ENCODE results near the gene KCNQ1OT1. TPM values are rescaled to one million over a fixed set of nuclear protein-coding genes. Genes with fewer than 3 reads are reported as not detected.

KCNQ1OT1 gene
- total RNA-seq, 1 donor from 2014 or later = 0.68 TPM

- Mint-ChIP-seq H3K36me3 (ENCODE audit: low read depth) (no peaks in the 10 kb centered on the region), H3K9me3 (no peaks in the 10 kb centered on the region), H3K27ac (no peak overlapping the region), H3K27me3 (ENCODE audit: low read depth) (no peaks in the 10 kb centered on the region), H3K4me3 (ENCODE audit: low read depth) (no peak overlapping the region), H3K4me1 (ENCODE audit: low read depth) (no peaks in the 10 kb centered on the region)
- intact Hi-C loops (cut with micrococcal nuclease) = no loop called here
- no peak for DNase-seq (ENCODE audit: low spot score)
These were observed 125.7 kb downstream of the KCNQ1OT1 start for GRCh38 chr11:2574043-2574552.

DNA sequence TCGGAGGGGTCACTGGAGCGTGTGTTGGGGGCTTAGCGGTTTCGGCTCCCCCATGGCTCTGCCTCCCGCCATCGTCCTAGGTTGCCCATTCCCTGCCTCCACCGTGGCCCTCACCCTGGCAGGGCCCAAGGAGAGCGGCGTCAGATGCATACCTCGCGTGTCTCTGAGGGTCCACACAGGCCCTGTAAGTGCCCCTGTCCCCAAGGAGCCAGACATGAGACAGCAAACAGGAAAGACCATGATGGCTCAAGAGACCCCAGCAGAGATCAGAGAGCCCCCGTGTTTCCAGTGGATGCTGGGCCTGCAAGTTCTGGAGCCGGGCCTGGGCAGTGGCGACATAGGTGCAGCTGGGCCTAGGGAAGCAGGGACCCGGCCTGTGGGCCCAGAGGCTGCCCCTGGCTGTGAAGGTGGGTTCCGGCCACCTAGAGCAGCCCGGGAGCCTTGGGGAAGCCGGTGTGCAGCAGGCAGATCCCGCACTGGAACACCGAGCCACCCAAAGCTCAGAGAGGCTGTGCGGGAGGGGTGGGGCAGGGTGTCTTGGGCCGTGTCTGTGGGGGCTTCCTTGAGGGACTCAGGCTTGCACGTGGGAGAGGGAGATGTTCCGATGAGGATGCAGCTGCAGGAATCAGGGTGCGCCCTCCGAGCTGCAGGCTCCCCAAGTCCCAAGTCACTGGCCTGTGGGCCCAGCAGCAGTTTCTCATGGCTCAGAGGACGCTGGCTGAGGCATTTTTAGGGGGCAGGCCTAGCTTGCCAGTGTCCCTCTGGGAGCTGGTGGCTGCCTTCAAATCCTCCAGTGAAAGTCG lies 126.4 kb downstream of the KCNQ1OT1 start:
- Mint-ChIP-seq H3K27ac (no peak overlapping the region), H3K27me3 (ENCODE audit: low read depth) (no peaks in the 10 kb centered on the region), H3K4me3 (ENCODE audit: low read depth) (no peak overlapping the region), H3K9me3 (no peaks in the 10 kb centered on the region), H3K36me3 (ENCODE audit: low read depth) (no peaks in the 10 kb centered on the region), H3K4me1 (ENCODE audit: low read depth) (no peaks in the 10 kb centered on the region)
- DNase-seq (ENCODE audit: low spot score) = no peak
- intact Hi-C loops (cut with micrococcal nuclease) = no loop called here

DNA sequence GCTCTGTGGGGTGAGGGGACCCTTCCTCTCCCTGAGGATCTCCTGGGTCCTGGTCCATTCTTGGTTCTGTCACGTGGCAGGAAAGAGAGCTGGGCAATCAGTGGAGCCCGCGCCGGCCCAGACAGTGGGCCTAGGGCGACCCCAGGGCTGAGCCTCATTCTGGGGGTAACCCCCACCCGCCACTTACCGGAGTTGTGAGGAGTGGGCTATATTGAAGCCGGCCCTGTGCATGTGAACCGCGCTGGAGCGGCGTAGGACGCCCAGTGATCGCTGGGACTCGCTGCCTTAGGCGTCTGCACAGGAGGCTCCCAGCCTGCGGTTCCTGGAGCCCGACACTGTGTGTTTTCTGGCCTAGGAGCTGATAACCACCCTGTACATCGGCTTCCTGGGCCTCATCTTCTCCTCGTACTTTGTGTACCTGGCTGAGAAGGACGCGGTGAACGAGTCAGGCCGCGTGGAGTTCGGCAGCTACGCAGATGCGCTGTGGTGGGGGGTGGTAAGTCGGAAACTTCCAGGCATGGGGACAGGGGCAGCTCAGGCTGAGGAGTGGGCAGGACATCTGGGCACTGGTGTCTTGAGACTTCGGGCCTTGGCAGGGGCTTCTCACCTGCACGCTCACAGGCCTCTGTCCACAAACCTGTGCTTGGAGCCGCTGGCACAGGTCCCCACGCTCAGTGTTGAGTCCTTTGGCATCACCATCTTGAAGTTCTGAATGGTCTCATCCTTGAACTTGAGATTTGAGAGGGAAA lies 127.1 kb downstream of the KCNQ1OT1 start:
- no peaks in the 10 kb centered on the region for H3K9me3 Mint-ChIP-seq
- intact Hi-C loops (cut with micrococcal nuclease) = no loop called here

GRCh38 chr11:2571598-2572281 lies 128.1 kb downstream of the KCNQ1OT1 start:
- Mint-ChIP-seq H3K9me3 (no peaks in the 10 kb centered on the region), H3K4me3 (ENCODE audit: low read depth) (no peak overlapping the region), H3K27ac (no peak overlapping the region), H3K27me3 (ENCODE audit: low read depth) (no peaks in the 10 kb centered on the region), H3K36me3 (ENCODE audit: low read depth) (no peaks in the 10 kb centered on the region), H3K4me1 (ENCODE audit: low read depth) (no peaks in the 10 kb centered on the region)
- no peak for DNase-seq (ENCODE audit: low spot score)
- intact Hi-C loops (cut with micrococcal nuclease) = no loop called here

More for the DNA sequence above, 127.1 kb downstream of the KCNQ1OT1 start:
- no peak overlapping the region for H3K27ac Mint-ChIP-seq
- no peaks in the 10 kb centered on the region for H3K27me3 Mint-ChIP-seq (ENCODE audit: low read depth)
- H3K4me3 Mint-ChIP-seq (ENCODE audit: low read depth) = no peak overlapping the region
- DNase-seq (ENCODE audit: low spot score) = no peak
- H3K4me1 Mint-ChIP-seq (ENCODE audit: low read depth) = no peaks in the 10 kb centered on the region
- no peaks in the 10 kb centered on the region for H3K36me3 Mint-ChIP-seq (ENCODE audit: low read depth)

DNA sequence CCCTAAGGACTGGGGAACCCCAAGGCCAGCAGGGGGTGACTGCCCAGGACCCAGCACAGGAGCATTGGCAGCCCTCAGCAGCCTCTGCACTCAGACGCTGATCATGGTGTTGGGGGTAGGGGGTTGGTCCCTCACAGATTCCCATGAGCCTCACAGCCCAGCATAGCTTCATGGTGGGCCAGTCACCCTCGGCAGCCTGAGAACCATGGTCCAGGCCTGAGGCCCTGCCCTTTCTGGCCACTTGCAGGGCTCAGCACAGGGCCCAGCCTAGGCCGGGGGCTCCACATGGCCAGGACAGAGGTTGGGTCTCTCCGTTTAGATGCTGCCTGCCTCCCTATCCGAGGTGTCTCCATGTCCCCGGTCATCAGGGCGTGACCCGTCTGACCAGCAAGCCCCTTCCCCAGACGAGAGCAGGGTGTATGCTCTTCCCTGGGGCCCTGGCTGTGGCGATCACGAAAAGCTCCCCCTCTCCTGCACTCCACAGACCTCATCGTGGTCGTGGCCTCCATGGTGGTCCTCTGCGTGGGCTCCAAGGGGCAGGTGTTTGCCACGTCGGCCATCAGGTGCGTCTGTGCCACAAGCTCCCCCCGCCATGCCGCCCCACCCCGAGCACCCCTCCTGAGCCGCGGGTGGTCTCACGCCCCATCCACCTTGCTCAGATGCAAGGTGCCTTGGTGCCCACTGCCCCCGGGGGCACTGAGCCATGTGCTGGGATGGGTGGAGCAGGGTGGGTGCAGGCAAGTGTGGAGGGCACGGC lies 128.8 kb downstream of the KCNQ1OT1 start:
- Mint-ChIP-seq H3K36me3 (ENCODE audit: low read depth) (no peaks in the 10 kb centered on the region), H3K9me3 (no peaks in the 10 kb centered on the region), H3K27ac (no peak overlapping the region), H3K4me1 (ENCODE audit: low read depth) (no peaks in the 10 kb centered on the region), H3K27me3 (ENCODE audit: low read depth) (no peaks in the 10 kb centered on the region), H3K4me3 (ENCODE audit: low read depth) (no peak overlapping the region)
- intact Hi-C loops (cut with micrococcal nuclease) = no loop called here
- DNase-seq (ENCODE audit: low spot score) = no peak

DNA sequence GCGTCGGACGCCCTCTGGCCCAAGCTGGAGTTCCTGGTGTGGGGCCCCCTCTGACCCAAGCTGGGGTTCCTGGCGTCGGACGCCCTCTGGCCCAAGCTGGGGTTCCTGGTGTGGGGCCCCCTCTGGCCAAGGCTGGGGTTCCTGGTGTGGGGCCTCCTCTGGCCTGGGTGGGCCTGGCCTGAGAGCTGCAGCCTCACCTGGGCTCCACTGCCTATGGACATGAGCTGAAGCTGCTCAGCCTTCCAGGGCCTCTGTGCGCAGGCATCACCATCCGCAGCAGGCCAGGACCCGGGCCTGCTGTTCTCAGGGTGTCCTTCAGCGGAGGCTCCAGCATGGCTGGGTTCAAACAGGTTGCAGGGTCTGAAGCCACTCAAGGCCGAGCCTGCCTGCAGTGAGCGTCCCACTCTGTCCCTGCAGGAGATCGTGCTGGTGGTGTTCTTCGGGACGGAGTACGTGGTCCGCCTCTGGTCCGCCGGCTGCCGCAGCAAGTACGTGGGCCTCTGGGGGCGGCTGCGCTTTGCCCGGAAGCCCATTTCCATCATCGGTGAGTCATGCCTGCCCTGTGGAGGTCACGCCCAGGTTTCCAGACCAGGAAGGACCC lies 129.5 kb downstream of the KCNQ1OT1 start:
- no peaks in the 10 kb centered on the region for H3K27me3 Mint-ChIP-seq (ENCODE audit: low read depth)
- intact Hi-C loops (cut with micrococcal nuclease) = no loop called here
- DNase-seq (ENCODE audit: low spot score) = no peak

GRCh38 chr11:2569731-2570210 lies 130.0 kb downstream of the KCNQ1OT1 start:
- no peaks in the 10 kb centered on the region for H3K36me3 Mint-ChIP-seq (ENCODE audit: low read depth)
- H3K9me3 Mint-ChIP-seq = no peaks in the 10 kb centered on the region
- H3K27ac Mint-ChIP-seq = no peak overlapping the region
- H3K4me1 Mint-ChIP-seq (ENCODE audit: low read depth) = no peaks in the 10 kb centered on the region
- intact Hi-C loops (cut with micrococcal nuclease) = no loop called here
- DNase-seq (ENCODE audit: low spot score) = no peak
- no peaks in the 10 kb centered on the region for H3K27me3 Mint-ChIP-seq (ENCODE audit: low read depth)
- no peak overlapping the region for H3K4me3 Mint-ChIP-seq (ENCODE audit: low read depth)

More for the DNA sequence above, 129.5 kb downstream of the KCNQ1OT1 start:
- H3K36me3 Mint-ChIP-seq (ENCODE audit: low read depth) = no peaks in the 10 kb centered on the region
- no peak overlapping the region for H3K27ac Mint-ChIP-seq
- H3K9me3 Mint-ChIP-seq = no peaks in the 10 kb centered on the region
- no peaks in the 10 kb centered on the region for H3K4me1 Mint-ChIP-seq (ENCODE audit: low read depth)
- H3K4me3 Mint-ChIP-seq (ENCODE audit: low read depth) = no peak overlapping the region

DNA sequence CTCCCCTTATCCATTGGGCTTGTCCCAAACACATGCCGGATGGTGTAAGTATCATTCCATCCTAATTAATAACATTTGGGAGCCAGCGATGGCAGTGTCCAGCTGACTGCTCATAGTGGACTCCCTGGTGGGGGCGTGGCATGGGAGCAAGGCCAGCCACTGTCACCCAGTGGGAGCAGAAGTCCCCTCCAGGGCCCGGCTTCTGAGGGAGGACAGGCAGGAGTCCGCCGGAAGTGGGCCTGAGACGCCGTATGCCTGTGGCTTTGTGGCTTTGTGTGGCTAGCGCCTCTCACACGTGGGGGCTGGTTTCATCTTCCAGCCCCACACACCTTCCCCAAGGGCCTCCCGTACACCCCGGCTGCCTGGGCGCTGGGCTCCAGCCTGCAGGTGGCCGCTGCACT lies 130.5 kb downstream of the KCNQ1OT1 start:
- no peak overlapping the region for H3K4me3 Mint-ChIP-seq (ENCODE audit: low read depth)
- no peaks in the 10 kb centered on the region for H3K27me3 Mint-ChIP-seq (ENCODE audit: low read depth)
- no peak for DNase-seq (ENCODE audit: low spot score)
- intact Hi-C loops (cut with micrococcal nuclease) = no loop called here
- H3K4me1 Mint-ChIP-seq (ENCODE audit: low read depth) = no peaks in the 10 kb centered on the region
- H3K9me3 Mint-ChIP-seq = no peaks in the 10 kb centered on the region
- H3K36me3 Mint-ChIP-seq (ENCODE audit: low read depth) = no peaks in the 10 kb centered on the region
- H3K27ac Mint-ChIP-seq = no peak overlapping the region

DNA sequence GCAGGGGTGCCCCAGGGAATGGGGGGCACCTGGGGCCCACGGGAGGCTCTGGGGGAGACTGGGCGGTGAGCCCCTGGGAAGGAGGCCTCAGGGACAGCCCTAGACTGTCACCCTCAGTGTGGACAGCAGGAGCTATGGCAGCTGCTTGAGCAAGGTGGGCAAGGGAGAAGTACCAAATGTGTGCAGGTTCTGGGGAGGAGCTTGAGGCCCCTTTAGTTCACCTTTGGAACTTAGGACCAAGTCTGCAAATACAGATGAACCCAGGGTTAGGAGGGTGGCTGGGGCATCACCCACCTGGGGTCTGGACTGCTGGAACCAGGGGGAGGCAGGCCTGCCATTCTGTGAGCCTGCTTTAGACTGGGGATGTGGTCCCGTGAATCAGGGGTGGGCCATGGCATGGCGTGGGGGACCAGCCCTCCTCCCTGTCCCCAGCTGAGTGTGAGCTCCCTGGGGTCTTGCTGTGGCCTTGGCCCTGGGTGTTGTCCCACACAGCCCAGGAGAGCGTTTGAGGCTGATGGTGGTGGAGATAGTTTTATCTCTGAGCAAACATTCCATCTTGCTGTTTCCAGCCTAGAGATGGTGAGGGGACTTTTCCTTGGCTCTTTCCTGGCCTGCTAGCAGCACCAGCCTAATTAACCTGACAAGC lies 132.6 kb downstream of the KCNQ1OT1 start:
- no peak overlapping the region for H3K4me3 Mint-ChIP-seq (ENCODE audit: low read depth)
- no peaks in the 10 kb centered on the region for H3K4me1 Mint-ChIP-seq (ENCODE audit: low read depth)
- no peaks in the 10 kb centered on the region for H3K36me3 Mint-ChIP-seq (ENCODE audit: low read depth)
- H3K9me3 Mint-ChIP-seq = no peaks in the 10 kb centered on the region
- no peaks in the 10 kb centered on the region for H3K27me3 Mint-ChIP-seq (ENCODE audit: low read depth)
- DNase-seq (ENCODE audit: low spot score) = no peak
- intact Hi-C loops (cut with micrococcal nuclease) = no loop called here
- H3K27ac Mint-ChIP-seq = no peak overlapping the region

- H3K4me3 Mint-ChIP-seq (ENCODE audit: low read depth) = no peak overlapping the region
These were observed 133.4 kb downstream of the KCNQ1OT1 start for GRCh38 chr11:2566223-2567025.

More at GRCh38 chr11:2566223-2567025, 133.4 kb downstream of the KCNQ1OT1 start:
- Mint-ChIP-seq H3K27me3 (ENCODE audit: low read depth) (no peaks in the 10 kb centered on the region), H3K27ac (no peak overlapping the region), H3K4me1 (ENCODE audit: low read depth) (no peaks in the 10 kb centered on the region), H3K9me3 (no peaks in the 10 kb centered on the region), H3K36me3 (ENCODE audit: low read depth) (no peaks in the 10 kb centered on the region)
- no peak for DNase-seq (ENCODE audit: low spot score)
- intact Hi-C loops (cut with micrococcal nuclease) = no loop called here

All from activated T-helper 2 cell treated with anti-CD3 and anti-CD28 coated beads, Interferon-gamma antibody, Interleukin-2, Interleukin-4, amounts not matched to agents 10 μg/mL and 5 μg/mL and 100 μg/mL, durations not matched to agents 14 hours and 24 hours and 36 hours (primary cell).